ENCODE results near the gene CILP. TPM values are rescaled to one million over a fixed set of nuclear protein-coding genes. Genes with fewer than 3 reads are reported as not detected.
"Not testable (repeated sequence)": the region's sequence is repeated elsewhere in the genome, so short reads cannot be mapped to it uniquely, and the experiment has no call there.

Gene CILP
- polyA plus RNA-seq, 12 donors, result 13.6 to 41.8 (median 20.2) TPM; not detected in 1

GRCh38 chr15:65196637-65197336, 14.5 kb downstream of the CILP start:
- no peak for DNase-seq

GRCh38 chr15:65195548-65195923, 15.7 kb downstream of the CILP start:
- peak; percentile 92 for DNase-seq

GRCh38 chr15:65194826-65195547, 16.3 kb downstream of the CILP start:
- peak; percentile 84 for DNase-seq

- no peak for DNase-seq
Observed at GRCh38 chr15:65192016-65192415, 19.3 kb downstream of the CILP start.

- peak; percentile 69 for DNase-seq
Observed at GRCh38 chr15:65189102-65189740, 22.1 kb downstream of the CILP start.

GRCh38 chr15:65188472-65188871, 22.8 kb downstream of the CILP start:
- DNase-seq, result not testable (repeated sequence)

- peak; percentile 93 for DNase-seq
Observed at GRCh38 chr15:65184868-65185717, 26.2 kb downstream of the CILP start, which contains the start of gene CLPX. TSS of gene CLPX (minus strand) at chr15:65185342. CDS start at chr15:65185153, 189 bp downstream.

- peak; percentile 58 for DNase-seq
Observed at GRCh38 chr15:65184305-65184867, 26.9 kb downstream of the CILP start.

- no peak for DNase-seq
Observed at GRCh38 chr15:65183865-65184159, 27.5 kb downstream of the CILP start.

- no peak for DNase-seq
Observed at GRCh38 chr15:65182538-65182937, 28.7 kb downstream of the CILP start.

- not testable (repeated sequence) for DNase-seq
Observed at GRCh38 chr15:65181582-65182353, 29.5 kb downstream of the CILP start.

GRCh38 chr15:65180167-65180566, 31.1 kb downstream of the CILP start:
- DNase-seq, result no peak

- DNase-seq, result no peak
Observed at GRCh38 chr15:65177901-65178300, 33.4 kb downstream of the CILP start.

- no peak for DNase-seq
Observed at GRCh38 chr15:65176056-65176455, 35.2 kb downstream of the CILP start.

- DNase-seq, result no peak
Observed at GRCh38 chr15:65175511-65175910, 35.8 kb downstream of the CILP start.

GRCh38 chr15:65174509-65174908, 36.8 kb downstream of the CILP start:
- DNase-seq, result no peak

GRCh38 chr15:65172531-65172930, 38.7 kb downstream of the CILP start:
- DNase-seq, result no peak

- DNase-seq, result no peak
Observed at GRCh38 chr15:65171428-65171827, 39.8 kb downstream of the CILP start.

GRCh38 chr15:65165875-65166274, 45.4 kb downstream of the CILP start:
- no peak for DNase-seq

- DNase-seq, result no peak
Observed at GRCh38 chr15:65164139-65164538, 47.1 kb downstream of the CILP start.

- DNase-seq, result no peak
Observed at GRCh38 chr15:65163041-65163440, 48.2 kb downstream of the CILP start.

Data from muscle of arm (tissue), 12 donors.